IPS DF 6.9 (cell line): Measurements from ENCODE around the gene LMNA.
"Not testable (repeated sequence)": the region's sequence is repeated elsewhere in the genome, so short reads cannot be mapped to it uniquely, and the experiment has no call there.

Source experiments
- DNase-seq: peaks from one replicate; pipeline ENCODE4 v3.0.0-alpha.2; 2013; ENCODE audit warnings: low read depth, low spot score
- H3K27ac ChIP-seq: one replicate; pipeline ENCODE4 v1.5.1; 2013; ENCODE audit warnings: low read length, control low read depth
- H3K27me3 ChIP-seq: 2 replicates; pipeline ENCODE4 v1.6.1; 2013; ENCODE audit warnings: mild to moderate bottlenecking, low read length; ENCODE audit not compliant: control insufficient read depth, insufficient read depth
- H3K36me3 ChIP-seq: 2 replicates; pipeline ENCODE4 v1.6.1; 2013; ENCODE audit warnings: low read length; ENCODE audit not compliant: control insufficient read depth, insufficient read depth
- H3K4me1 ChIP-seq: 2 replicates; pipeline ENCODE4 v1.6.1; 2013; ENCODE audit warnings: low read length; ENCODE audit not compliant: control insufficient read depth, insufficient read depth
- H3K4me3 ChIP-seq: 2 replicates; pipeline ENCODE4 v1.5.1; 2013; ENCODE audit warnings: mild to moderate bottlenecking, low read length
- H3K9me3 ChIP-seq: 2 replicates; pipeline ENCODE4 v1.6.1; 2013; ENCODE audit warnings: low read length, inconsistent platforms; ENCODE audit not compliant: control insufficient read depth, insufficient read depth
- WGBS: extraction: QIAGEN DNeasy Blood & Tissue Kit; methylation state at CpG from one replicate; pipeline ENCODE4 v1.1.7; 2013; ENCODE audit warnings: mixed read lengths, missing lambda C conversion rate; ENCODE audit not compliant: insufficient read length, insufficient coverage; 5-methylcytosine and 5-hydroxymethylcytosine counted together

LMNA gene

GRCh38 chr1:156167536-156167935, 53.0 kb downstream of the LMNA start:
- Histone ChIP-seq H3K27me3 (no peaks in the 10 kb centered on the region), H3K4me1 (no peaks in the 10 kb centered on the region), H3K27ac (no peak overlapping the region), H3K36me3 (no peaks in the 10 kb centered on the region), H3K9me3 (no peaks in the 10 kb centered on the region), H3K4me3 (no peak overlapping the region)
- no CpG with 5 or more reads among the region's 5 CpGs for WGBS
- no peak for DNase-seq

- Histone ChIP-seq H3K36me3 (0 out of 2 replicates have a peak, but pooled peaks cover 2% of the 10 kb centered on the region), H3K4me3 (no peak overlapping the region), H3K4me1 (peaks cover 2% of the 10 kb centered on the region; the same call in 1 of the 2 replicates)
These were observed 58.4 kb downstream of the LMNA start for GRCh38 chr1:156172696-156173470.

GRCh38 chr1:156176610-156177210, 62.2 kb downstream of the LMNA start:
- WGBS: no CpG with 5 or more reads among the region's 12 CpGs

More at GRCh38 chr1:156172696-156173470, 58.4 kb downstream of the LMNA start:
- Histone ChIP-seq H3K27me3 (no peaks in the 10 kb centered on the region), H3K27ac (no peak overlapping the region), H3K9me3 (no peaks in the 10 kb centered on the region)
- DNase-seq: no peak
- WGBS: no CpG with 5 or more reads among the region's 9 CpGs

GRCh38 chr1:156177919-156178654, 63.6 kb downstream of the LMNA start:
- H3K9me3 ChIP-seq: no peaks in the 10 kb centered on the region
- 0 out of 2 replicates have a peak, but pooled peaks cover 2% of the 10 kb centered on the region for H3K36me3 ChIP-seq
- H3K4me1 ChIP-seq: peaks cover 5% of the 10 kb centered on the region; the same call in 1 of the 2 replicates
- WGBS: no CpG with 5 or more reads among the region's 7 CpGs
- H3K27me3 ChIP-seq: no peaks in the 10 kb centered on the region
- no peak overlapping the region for H3K27ac ChIP-seq
- no peak overlapping the region for H3K4me3 ChIP-seq
- DNase-seq: no peak

More at GRCh38 chr1:156176610-156177210, 62.2 kb downstream of the LMNA start:
- H3K4me3 ChIP-seq: no peak overlapping the region
- H3K27me3 ChIP-seq: no peaks in the 10 kb centered on the region
- H3K27ac ChIP-seq: no peak overlapping the region
- no peaks in the 10 kb centered on the region for H3K9me3 ChIP-seq
- no peak for DNase-seq
- 0 out of 2 replicates have a peak, but pooled peaks cover 2% of the 10 kb centered on the region for H3K36me3 ChIP-seq
- peaks cover 2% of the 10 kb centered on the region; the same call in 1 of the 2 replicates for H3K4me1 ChIP-seq

GRCh38 chr1:156180471-156180870, 66.0 kb downstream of the LMNA start:
- Histone ChIP-seq H3K27me3 (no peaks in the 10 kb centered on the region), H3K36me3 (0 out of 2 replicates have a peak, but pooled peaks cover 2% of the 10 kb centered on the region), H3K9me3 (no peaks in the 10 kb centered on the region), H3K4me1 (peaks cover 5% of the 10 kb centered on the region; the same call in 1 of the 2 replicates), H3K27ac (no peak overlapping the region), H3K4me3 (no peak overlapping the region)
- no CpG with 5 or more reads among the region's 3 CpGs for WGBS
- no peak for DNase-seq

GRCh38 chr1:156181391-156181924, 66.9 kb downstream of the LMNA start:
- H3K4me1 ChIP-seq, DNase-seq, H3K27me3 ChIP-seq, H3K36me3 ChIP-seq, H3K27ac ChIP-seq, H3K4me3 ChIP-seq, H3K9me3 ChIP-seq: not testable (repeated sequence)
- no CpG with 5 or more reads among the region's 8 CpGs for WGBS

- not testable (repeated sequence) for H3K27me3 ChIP-seq, H3K4me3 ChIP-seq, H3K9me3 ChIP-seq, H3K36me3 ChIP-seq, H3K4me1 ChIP-seq, DNase-seq
- WGBS: no CpG with 5 or more reads among the region's 12 CpGs
- peak overlapping the region; percentile 62 for H3K27ac ChIP-seq
These were observed 67.7 kb downstream of the LMNA start for GRCh38 chr1:156182010-156182779.

GRCh38 chr1:156186347-156187177, 72.1 kb downstream of the LMNA start:
- not testable (repeated sequence) for DNase-seq, H3K4me3 ChIP-seq, H3K36me3 ChIP-seq, H3K27ac ChIP-seq, H3K4me1 ChIP-seq, H3K27me3 ChIP-seq, H3K9me3 ChIP-seq
- no CpG with 5 or more reads among the region's 2 CpGs for whole genome bisulfite sequencing
